Measurements from ENCODE around the gene NLRP8.
"Not testable (repeated sequence)": the region's sequence is repeated elsewhere in the genome, so short reads cannot be mapped to it uniquely, and the experiment has no call there.

Gene NLRP8

GRCh38 chr19:55980415-55980814 is 32.8 kb downstream of the NLRP8 start:
- no peak for DNase-seq

GRCh38 chr19:55985254-55985653 is 37.6 kb downstream of the NLRP8 start:
- no peak for DNase-seq

GRCh38 chr19:55986487-55986886 is 38.9 kb downstream of the NLRP8 start, which contains the start of gene NLRP5:
TSS of gene NLRP5 (plus strand) at chr19:55986775.
- no peak for DNase-seq

- no peak for DNase-seq
Observed at GRCh38 chr19:55990831-55991230, 43.2 kb downstream of the NLRP8 start.

- DNase-seq: no peak
Observed at GRCh38 chr19:55993492-55993891, 45.9 kb downstream of the NLRP8 start.

GRCh38 chr19:56014765-56015164 is 67.1 kb downstream of the NLRP8 start:
- DNase-seq: no peak

- no peak for DNase-seq
Observed at GRCh38 chr19:56015756-56016155, 68.1 kb downstream of the NLRP8 start.

GRCh38 chr19:56019325-56019724 is 71.7 kb downstream of the NLRP8 start:
- DNase-seq: not testable (repeated sequence)

GRCh38 chr19:56020355-56020975 is 72.8 kb downstream of the NLRP8 start:
- not testable (repeated sequence) for DNase-seq

- DNase-seq: no peak
Observed at GRCh38 chr19:56026769-56027168, 79.1 kb downstream of the NLRP8 start.
